ENCODE data around the gene PXDN.

The PXDN gene

GRCh38 chr2:1610096-1610485, 134.2 kb downstream of the PXDN start:
- DNase-seq (ENCODE audit: low spot score), result no peak

GRCh38 chr2:1609485-1610095, 134.7 kb downstream of the PXDN start:
- no peak for DNase-seq (ENCODE audit: low spot score)

GRCh38 chr2:1609040-1609439, 135.3 kb downstream of the PXDN start:
- DNase-seq (ENCODE audit: low spot score), result no peak

- no peak for DNase-seq (ENCODE audit: low spot score)
These were observed 136.2 kb downstream of the PXDN start for GRCh38 chr2:1607971-1608688.

- DNase-seq (ENCODE audit: low spot score), result no peak
These were observed 136.9 kb downstream of the PXDN start for GRCh38 chr2:1607236-1607920.

GRCh38 chr2:1606421-1607235, 137.7 kb downstream of the PXDN start:
- DNase-seq (ENCODE audit: low spot score), result no peak

GRCh38 chr2:1606046-1606400, 138.3 kb downstream of the PXDN start:
- DNase-seq (ENCODE audit: low spot score), result no peak

GRCh38 chr2:1605102-1606045, 138.9 kb downstream of the PXDN start:
- DNase-seq (ENCODE audit: low spot score), result no peak

- no peak for DNase-seq (ENCODE audit: low spot score)
These were observed 140.8 kb downstream of the PXDN start for GRCh38 chr2:1603521-1603920.

GRCh38 chr2:1603059-1603458, 141.3 kb downstream of the PXDN start:
- DNase-seq (ENCODE audit: low spot score), result no peak

GRCh38 chr2:1602278-1603010, 141.9 kb downstream of the PXDN start:
- DNase-seq (ENCODE audit: low spot score), result no peak

GRCh38 chr2:1601471-1602277, 142.6 kb downstream of the PXDN start:
- DNase-seq (ENCODE audit: low spot score), result no peak

- DNase-seq (ENCODE audit: low spot score), result no peak
These were observed 143.3 kb downstream of the PXDN start for GRCh38 chr2:1601067-1601412.

GRCh38 chr2:1600191-1601066, 143.9 kb downstream of the PXDN start:
- no peak for DNase-seq (ENCODE audit: low spot score)

- no peak for DNase-seq (ENCODE audit: low spot score)
These were observed 144.8 kb downstream of the PXDN start for GRCh38 chr2:1599301-1600085.

- no peak for DNase-seq (ENCODE audit: low spot score)
These were observed 145.5 kb downstream of the PXDN start for GRCh38 chr2:1598800-1599199.

GRCh38 chr2:1598041-1598710, 146.1 kb downstream of the PXDN start:
- no peak for DNase-seq (ENCODE audit: low spot score)

GRCh38 chr2:1595274-1595673, 149.0 kb downstream of the PXDN start:
- no peak for DNase-seq (ENCODE audit: low spot score)

Data from activated CD4-positive, alpha-beta T cell treated with anti-CD3 and anti-CD28 coated beads, Interleukin-2, Interleukin-4, amounts not matched to agents 100 ng/mL and 50 ng/mL, durations not matched to agents 16 hours and 8 hours (primary cell).